Heart right ventricle (tissue), 16 donors: ENCODE data around the gene RAB40B. TPM values are rescaled to one million over a fixed set of nuclear protein-coding genes. Genes with fewer than 3 reads are reported as not detected.

Experiments used
- ATAC-seq, 8 donors: fragments of 200-7000 bp; cut with Tn5 transposase; one replicate each; pipeline ENCODE4 v1.9.1; 2020; ENCODE audit warnings: mild to moderate bottlenecking in 8 of 8, moderate library complexity in 8 of 8, moderate number of reproducible peaks in 1 of 8
- DNase-seq, 2 donors: peaks; one replicate each; pipeline ENCODE4 v3.0.0-alpha.2; 2020
- H3K27ac ChIP-seq, 10 donors: fragments of 200-600 bp; sonication (generic) in 2 of 10; one replicate each; pipeline versions ENCODE4 v1.5.0 to v1.8.0; 2020 to 2022; ENCODE audit warnings: mild to moderate bottlenecking in 3 of 10
- H3K27me3 ChIP-seq, 7 donors: fragments of 200-600 bp; one replicate each; pipeline ENCODE4 v1.8.0; 2021 to 2022; ENCODE audit warnings: mild to moderate bottlenecking in 2 of 7
- H3K36me3 ChIP-seq, 9 donors: fragments of 200-600 bp; sonication (generic) in 1 of 9; one replicate each; pipeline versions ENCODE4 v1.5.0 to v1.8.0; 2020 to 2022; ENCODE audit warnings: mild to moderate bottlenecking in 2 of 9
- H3K4me1 ChIP-seq, 9 donors: fragments of 200-600 bp; sonication (generic) in 1 of 9; one replicate each; pipeline versions ENCODE4 v1.5.0 to v1.8.0; 2020 to 2022; ENCODE audit warnings: mild to moderate bottlenecking in 4 of 9
- H3K4me3 ChIP-seq, 10 donors: fragments of 200-600 bp; sonication (generic) in 2 of 10; one replicate each; pipeline versions ENCODE4 v1.5.0 to v1.8.0; 2020 to 2022; ENCODE audit warnings: mild to moderate bottlenecking in 7 of 10, moderate library complexity in 2 of 10
- H3K9me3 ChIP-seq, 11 donors: fragments of 200-600 bp in 10 of 11; sonication (generic) in 2 of 11; one replicate each; pipeline versions ENCODE4 v1.5.0 to v1.8.0; 2013 to 2022; ENCODE audit warnings: mild to moderate bottlenecking in 2 of 11, control low read depth in 1 of 11, moderate library complexity in 1 of 11
- WGBS, 2 donors: extraction: QIAGEN DNeasy Blood & Tissue Kit; methylation state at CpG; one replicate each; pipeline ENCODE4 v1.1.7; 2013; ENCODE audit warnings: inconsistent platforms in 1 of 2; 5-methylcytosine and 5-hydroxymethylcytosine counted together
- intact Hi-C, 10 donors: fragments of 100-400 bp; cut with DNase I; formaldehyde crosslinking; loops; one replicate each; pipeline versions ENCODE4 v1.11.1 to v1.14.2; 2022
- polyA plus RNA-seq, 2 donors: library from polyadenylated mRNA; stranded (reverse); fragments of 200-250 nt; gene quantifications; one replicate each; pipeline ENCODE4 v1.2.3, GENCODE V29; 2013
- total RNA-seq, 10 donors: library from RNA; stranded (reverse); fragmentation: NEBNext Ultra II Directional in 3 of 10; extraction: Animal tissue kit (Norgen Biotek cat#: 25700) in 3 of 10; gene quantifications; one replicate each; pipeline versions ENCODE4 v1.2.1 to v1.2.4, GENCODE V29; 2021 to 2023
- TF ChIP-seq, protein P1 (sequence below), 9 donors: fragments of 200-600 bp; sonication (generic) in 2 of 9; IDR thresholded peaks; one replicate each; pipeline versions ENCODE4 v1.5.0 to v1.8.0; 2021 to 2022; ENCODE audit warnings: antibody characterized with exemption in 9 of 9, mild to moderate bottlenecking in 5 of 9, moderate library complexity in 1 of 9
- donor health status: Arrhythmogenic right ventricular cardiomyopathy.
- donor health status: ischemic (EF 13 %, LVEDD 7.1; RV severe dilation, severe dysfunction).
- donor health status: healthy with polysubstance abuse.
- donor health status: DM: no; HTN: yes; CAD: no.
- donor health status: DM: no; HTN: no; CAD: no.
- donor health status: ischemic (EF 25% LVEDD 6.9; RV normal size, moderate dysfunction).
- donor health status: ischemic (EF 25% LVEDD 5.7; RV mildly dilated, moderate dysfunction).
- donor health status: healthy.
- donor health status: DM: yes; HTN: yes; CAD: no.
- donor health status: Ischemic cardiomyopathy.
- donor health status: ischemic (EF 35%, LVEDD 5.7; RV mildly dilated, moderate dysfunction).
- donor health status: nonischemic (EF 11% LVEDD 7.7; RV severe dilation, severe dysfunction).
- donor health status: DM: yes; HTN: yes; CAD: no.
- donor health status: PGD.
- donor health status: ischemic (EF 29% LVEDD 5.4; RV normal size, mild dysfunction).
- donor health status: nonischemic (EF 23%, LVEDD 6.1; RV moderate dilation, normal function).

Gene RAB40B
- total and polyA plus RNA-seq, 12 donors = 8.0 to 42.4 (median 20.4) TPM

DNA sequence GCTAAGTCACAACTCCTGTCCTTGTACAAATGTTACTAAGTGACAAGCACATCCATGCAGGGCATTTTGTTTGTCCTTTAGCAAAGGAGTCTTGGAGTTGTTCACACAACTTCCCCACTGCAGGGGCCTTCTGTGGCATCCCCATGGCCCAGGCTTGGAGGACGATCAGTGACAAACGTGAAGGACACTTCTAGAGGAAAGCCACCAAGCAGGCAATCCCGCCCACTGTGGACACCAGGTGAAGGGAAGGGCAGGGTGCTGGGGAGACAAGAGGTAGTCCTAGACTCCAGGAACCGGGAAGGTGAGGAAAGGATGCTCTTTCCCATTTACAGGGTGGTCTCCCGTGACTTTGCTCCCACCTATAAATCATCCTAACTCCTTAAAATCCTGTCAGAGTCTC, 54.4 kb downstream of the RAB40B start:
- Histone ChIP-seq H3K27me3 (no peaks in the 10 kb centered on the region), H3K9me3 (no peaks in the 10 kb centered on the region), H3K36me3 (peaks cover 0 to 57% (median 30%) of the 10 kb centered on the region in 9 donors), H3K4me3 (no peak overlapping the region), H3K4me1 (peaks cover 2 to 46% (median 23%) of the 10 kb centered on the region in 9 donors), H3K27ac (no peak overlapping the region)
- TF ChIP-seq, protein P1, sequence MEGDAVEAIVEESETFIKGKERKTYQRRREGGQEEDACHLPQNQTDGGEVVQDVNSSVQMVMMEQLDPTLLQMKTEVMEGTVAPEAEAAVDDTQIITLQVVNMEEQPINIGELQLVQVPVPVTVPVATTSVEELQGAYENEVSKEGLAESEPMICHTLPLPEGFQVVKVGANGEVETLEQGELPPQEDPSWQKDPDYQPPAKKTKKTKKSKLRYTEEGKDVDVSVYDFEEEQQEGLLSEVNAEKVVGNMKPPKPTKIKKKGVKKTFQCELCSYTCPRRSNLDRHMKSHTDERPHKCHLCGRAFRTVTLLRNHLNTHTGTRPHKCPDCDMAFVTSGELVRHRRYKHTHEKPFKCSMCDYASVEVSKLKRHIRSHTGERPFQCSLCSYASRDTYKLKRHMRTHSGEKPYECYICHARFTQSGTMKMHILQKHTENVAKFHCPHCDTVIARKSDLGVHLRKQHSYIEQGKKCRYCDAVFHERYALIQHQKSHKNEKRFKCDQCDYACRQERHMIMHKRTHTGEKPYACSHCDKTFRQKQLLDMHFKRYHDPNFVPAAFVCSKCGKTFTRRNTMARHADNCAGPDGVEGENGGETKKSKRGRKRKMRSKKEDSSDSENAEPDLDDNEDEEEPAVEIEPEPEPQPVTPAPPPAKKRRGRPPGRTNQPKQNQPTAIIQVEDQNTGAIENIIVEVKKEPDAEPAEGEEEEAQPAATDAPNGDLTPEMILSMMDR (IDR thresholded peaks at IDR 0.05) = no peak
- ATAC-seq (no peak), DNase-seq (no peak)
- intact Hi-C loops = loop anchor here in 1 of 10 donors (5.0 kb wide), 1 partner anchor 47 kb away; no protein-coding TSS in a partner anchor
- 78 to 83% methylated on average over 5 of the region's 5 CpGs for WGBS, 2 donors

GRCh38 chr17:82642022-82642421, 56.5 kb downstream of the RAB40B start:
- H3K27me3 ChIP-seq = no peaks in the 10 kb centered on the region
- no peak overlapping the region for H3K27ac ChIP-seq
- WGBS, 2 donors = 93% methylated on average over 14 of the region's 14 CpGs
- peaks cover 0 to 2% (median 0%) of the 10 kb centered on the region in 11 donors for H3K9me3 ChIP-seq
- H3K4me1 ChIP-seq = peaks cover 2 to 45% (median 18%) of the 10 kb centered on the region in 9 donors
- ATAC-seq = no peak
- peaks cover 0 to 71% (median 30%) of the 10 kb centered on the region in 9 donors for H3K36me3 ChIP-seq
- TF ChIP-seq, protein P1 (IDR thresholded peaks at IDR 0.05) = no peak
- H3K4me3 ChIP-seq = no peak overlapping the region
- no peak for DNase-seq
- intact Hi-C loops = loop anchor here in 1 of 10 donors (5.0 kb wide), 1 partner anchor 45 kb away; no protein-coding TSS in a partner anchor

GRCh38 chr17:82640036-82640435, 58.5 kb downstream of the RAB40B start:
- H3K27ac ChIP-seq = no peak overlapping the region
- DNase-seq (no peak), ATAC-seq (peak in 1 of 8 donors; percentile 13)
- peaks cover 0 to 10% (median 0%) of the 10 kb centered on the region in 11 donors for H3K9me3 ChIP-seq
- peaks cover 0 to 84% (median 30%) of the 10 kb centered on the region in 9 donors for H3K36me3 ChIP-seq
- H3K4me3 ChIP-seq = no peak overlapping the region
- TF ChIP-seq, protein P1 (IDR thresholded peaks at IDR 0.05) = no peak
- intact Hi-C loops = loop anchor here in 1 of 10 donors (5.0 kb wide), 1 partner anchor 43 kb away; no protein-coding TSS in a partner anchor
- peaks cover 0 to 25% (median 0%) of the 10 kb centered on the region in 9 donors for H3K4me1 ChIP-seq
- WGBS, 2 donors = 91 to 94% methylated on average over 5 of the region's 5 CpGs
- no peaks in the 10 kb centered on the region for H3K27me3 ChIP-seq

- Histone ChIP-seq H3K27ac (no peak overlapping the region), H3K9me3 (peaks cover 0 to 10% (median 0%) of the 10 kb centered on the region in 11 donors), H3K36me3 (peaks cover 0 to 84% (median 30%) of the 10 kb centered on the region in 9 donors), H3K27me3 (no peaks in the 10 kb centered on the region), H3K4me1 (peaks cover 0 to 25% (median 0%) of the 10 kb centered on the region in 9 donors), H3K4me3 (no peak overlapping the region)
- DNase-seq (no peak), ATAC-seq (peak in 3 of 8 donors; percentile 25 to 68 (median 41))
- 87 to 91% methylated on average over 14 of the region's 14 CpGs for WGBS, 2 donors
- intact Hi-C loops = loop anchor here in 1 of 10 donors (5.0 kb wide), 1 partner anchor 42 kb away; no protein-coding TSS in a partner anchor
- TF ChIP-seq, protein P1 (IDR thresholded peaks at IDR 0.05) = no peak
These were observed 58.9 kb downstream of the RAB40B start for GRCh38 chr17:82639628-82640027.
